Astrocyte (in vitro differentiated cells and primary cell): Measurements from ENCODE around the gene SCN10A. TPM values are rescaled to one million over a fixed set of nuclear protein-coding genes. Genes with fewer than 3 reads are reported as not detected.

Experiments
- DNase-seq: peaks from one replicate; pipeline ENCODE4 v3.0.0-alpha.2; 2010; ENCODE audit warnings: low read depth
- FAIRE-seq: peaks from 2 replicates; lab custom pipeline; 2011; peaks lifted over from hg19 to GRCh38; lab: Jason Lieb, UNC
- H2AFZ ChIP-seq: 2 replicates; pipeline ENCODE4 v1.6.0; 2012; ENCODE audit warnings: low read depth, low read length, inconsistent platforms
- H3K27ac ChIP-seq: 2 replicates; pipeline ENCODE4 v1.5.1; 2011; ENCODE audit warnings: low read depth, low read length, inconsistent platforms
- H3K27me3 ChIP-seq: 2 replicates; pipeline ENCODE4 v1.6.0; 2011; ENCODE audit warnings: low read length, inconsistent platforms; ENCODE audit not compliant: insufficient read depth
- H3K36me3 ChIP-seq: 2 replicates; pipeline ENCODE4 v1.5.1; 2011; ENCODE audit warnings: low read length, inconsistent platforms; ENCODE audit not compliant: insufficient read depth
- H3K4me1 ChIP-seq: 2 replicates; pipeline ENCODE4 v1.5.1; 2011; ENCODE audit warnings: low read length, inconsistent platforms; ENCODE audit not compliant: insufficient read depth
- H3K4me2 ChIP-seq: 2 replicates; pipeline ENCODE4 v1.6.0; 2012; ENCODE audit warnings: low read length, inconsistent platforms
- H3K4me3 ChIP-seq: 2 replicates; pipeline ENCODE4 v1.5.1; 2011; ENCODE audit warnings: low read depth, mild to moderate bottlenecking, low read length, inconsistent platforms; ENCODE audit not compliant: insufficient read depth
- H3K79me2 ChIP-seq: 2 replicates; pipeline ENCODE4 v1.6.0; 2012; ENCODE audit warnings: mild to moderate bottlenecking, low read length, inconsistent platforms; ENCODE audit not compliant: insufficient read depth
- H3K9ac ChIP-seq: 2 replicates; pipeline ENCODE4 v1.6.0; 2012; ENCODE audit warnings: mild to moderate bottlenecking, low read length, inconsistent platforms
- H3K9me3 ChIP-seq: 2 replicates; pipeline ENCODE4 v1.5.1; 2012; ENCODE audit warnings: low read depth, mild to moderate bottlenecking, low read length, inconsistent platforms; ENCODE audit not compliant: insufficient read depth
- H4K20me1 ChIP-seq: 2 replicates; pipeline ENCODE4 v1.6.0; 2012; ENCODE audit warnings: low read length, inconsistent platforms; ENCODE audit not compliant: insufficient read depth
- H3K27ac Mint-ChIP-seq: one replicate; pipeline ENCODE4 v1.8.0; 2021; ENCODE audit warnings: mild to moderate bottlenecking, mixed read lengths; ENCODE audit not compliant: unreplicated experiment
- H3K27me3 Mint-ChIP-seq: one replicate; pipeline ENCODE4 v1.8.0; 2021; ENCODE audit warnings: low read depth, mixed read lengths; ENCODE audit not compliant: unreplicated experiment
- H3K36me3 Mint-ChIP-seq: one replicate; pipeline ENCODE4 v1.8.0; 2021; ENCODE audit warnings: low read depth, mixed read lengths; ENCODE audit not compliant: unreplicated experiment
- H3K4me1 Mint-ChIP-seq: one replicate; pipeline ENCODE4 v1.8.0; 2021; ENCODE audit warnings: low read depth, mixed read lengths; ENCODE audit not compliant: unreplicated experiment
- H3K4me3 Mint-ChIP-seq: one replicate; pipeline ENCODE4 v1.8.0; 2021; ENCODE audit warnings: mild to moderate bottlenecking, moderate library complexity, mixed read lengths; ENCODE audit not compliant: unreplicated experiment
- H3K9me3 Mint-ChIP-seq: one replicate; pipeline ENCODE4 v1.8.0; 2021; ENCODE audit warnings: mild to moderate bottlenecking, mixed read lengths; ENCODE audit not compliant: unreplicated experiment
- CTCF ChIP-seq: IDR thresholded peaks from 2 replicates; pipeline ENCODE4 v1.5.1; 2011; ENCODE audit warnings: low read depth, mild to moderate bottlenecking, inconsistent platforms, low read length, moderate library complexity; ENCODE audit not compliant: insufficient read depth
- EZH2 ChIP-seq: IDR thresholded peaks from 2 replicates; pipeline ENCODE4 v1.6.1; 2012; ENCODE audit warnings: mild to moderate bottlenecking, low read length, inconsistent platforms; ENCODE audit not compliant: insufficient read depth
- total RNA-seq: library from RNA; stranded (reverse); gene quantifications from 2 replicates; pipeline ENCODE4 v1.2.1, GENCODE V29; 2021

Gene SCN10A
- total RNA-seq, 1 donor from 2014 or later, result not detected

GRCh38 chr3:38649500-38650247 is 166.3 kb downstream of the SCN10A start, which contains the start of gene SCN5A:
Gene SCN5A (minus strand): TSS chr3:38649687. CDS start chr3:38633307, 16,380 bp downstream.
- H3K4me3 Mint-ChIP-seq, result peak within 1 kb of the TSS; percentile 76

GRCh38 chr3:38648659-38649499 is 167.1 kb downstream of the SCN10A start:
- Histone ChIP-seq H3K79me2 (no peaks in the 10 kb centered on the region), H3K36me3 (no peaks in the 10 kb centered on the region), H3K4me1 (no peaks in the 10 kb centered on the region), H3K27me3 (peaks cover 49% of the 10 kb centered on the region), H3K4me2 (peak overlapping the region; percentile 89), H3K27ac (no peak overlapping the region), H2AFZ (peak overlapping the region; percentile 60), H3K9me3 (peaks cover 4% of the 10 kb centered on the region), H3K9ac (peak overlapping the region; percentile 48), H3K4me3 (peak overlapping the region; percentile 37), H4K20me1 (no peaks in the 10 kb centered on the region)
- TF ChIP-seq CTCF (no peak), EZH2 (peak; percentile 96)
- H3K36me3 Mint-ChIP-seq, result no peaks in the 10 kb centered on the region
- peaks cover 5% of the 10 kb centered on the region for H3K9me3 Mint-ChIP-seq
- peaks cover 18% of the 10 kb centered on the region for H3K27me3 Mint-ChIP-seq
- FAIRE-seq (no peak), DNase-seq (no peak)
- no peaks in the 10 kb centered on the region for H3K4me1 Mint-ChIP-seq
- peak overlapping the region; percentile 76 for H3K4me3 Mint-ChIP-seq
- H3K27ac Mint-ChIP-seq, result no peak overlapping the region

More at GRCh38 chr3:38649500-38650247, 166.3 kb downstream of the SCN10A start, which contains the start of gene SCN5A:
- Mint-ChIP-seq H3K36me3 (no peaks in the 10 kb centered on the region), H3K27me3 (peaks cover 25% of the 10 kb centered on the region), H3K4me1 (no peaks in the 10 kb centered on the region), H3K27ac (no peak within 1 kb of the TSS), H3K9me3 (peaks cover 5% of the 10 kb centered on the region)
- H2AFZ ChIP-seq, result peak within 1 kb of the TSS; percentile 60
- no peaks in the 10 kb centered on the region for H3K4me1 ChIP-seq
- peak within 1 kb of the TSS; percentile 46 for H3K4me3 ChIP-seq
- FAIRE-seq, result no peak
- no peaks in the 10 kb centered on the region for H3K36me3 ChIP-seq
- H4K20me1 ChIP-seq, result no peaks in the 10 kb centered on the region
- peaks cover 52% of the 10 kb centered on the region for H3K27me3 ChIP-seq
- peak within 1 kb of the TSS; percentile 89 for H3K4me2 ChIP-seq
- no peak for DNase-seq
- TF ChIP-seq CTCF (no peak), EZH2 (peak; percentile 68)
- no peak within 1 kb of the TSS for H3K27ac ChIP-seq
- H3K79me2 ChIP-seq, result no peaks in the 10 kb centered on the region
- H3K9me3 ChIP-seq, result peaks cover 4% of the 10 kb centered on the region
- H3K9ac ChIP-seq, result peak within 1 kb of the TSS; percentile 48
